HepG2 (cell line): ENCODE results near the gene OSBPL2. TPM values are rescaled to one million over a fixed set of nuclear protein-coding genes. Genes with fewer than 3 reads are reported as not detected.

Source experiments
- CBFB ChIP-seq: sonication (generic); formaldehyde crosslinking; IDR thresholded peaks from 2 replicates; pipeline ENCODE4 v1.4.0; 2020; ENCODE audit warnings: missing genetic modification reagents
- HIVEP1 ChIP-seq: sonication (generic); formaldehyde crosslinking; IDR thresholded peaks from 2 replicates; pipeline ENCODE4 v1.4.0; 2020; ENCODE audit warnings: mild to moderate bottlenecking, missing genetic modification reagents
- JARID2 ChIP-seq: sonication (generic); formaldehyde crosslinking; IDR thresholded peaks from 2 replicates; pipeline ENCODE4 v1.8.1; 2023; ENCODE audit warnings: missing genetic modification reagents, inconsistent platforms; ENCODE audit not compliant: insufficient replicate concordance
- KMT2B ChIP-seq: IDR thresholded peaks from 2 replicates; pipeline ENCODE4 v1.6.1; 2016; ENCODE audit warnings: missing genetic modification reagents, missing compliant biosample characterization
- MLXIP ChIP-seq: sonication (generic); formaldehyde crosslinking; IDR thresholded peaks from 2 replicates; pipeline ENCODE4 v1.9.0; 2021; ENCODE audit warnings: missing genetic modification reagents, borderline replicate concordance
- MZF1 ChIP-seq: sonication (generic); formaldehyde crosslinking; IDR thresholded peaks from 2 replicates; pipeline ENCODE4 v1.8.1; 2023; ENCODE audit warnings: mild to moderate bottlenecking, missing genetic modification reagents, borderline replicate concordance
- NR2F1 ChIP-seq, 2 experiments: fragments of 450-650 bp in 1 of 2; formaldehyde crosslinking in 1 of 2; IDR thresholded peaks; 2 replicates each; pipeline versions ENCODE4 v1.5.0 to v1.6.1; 2016 to 2020; ENCODE audit warnings: mild to moderate bottlenecking in 1 of 2, missing compliant biosample characterization in 1 of 2, missing genetic modification reagents in 1 of 2, moderate library complexity in 1 of 2
- NR2F6 ChIP-seq, 2 experiments: IDR thresholded peaks; 2 replicates each; pipeline ENCODE4 v1.6.1; 2016; ENCODE audit warnings: antibody characterized with exemption in 1 of 2, mild to moderate bottlenecking in 1 of 2
- PAF1 ChIP-seq: IDR thresholded peaks from 2 replicates; pipeline ENCODE4 v1.6.1; 2016; ENCODE audit warnings: missing genetic modification reagents, missing compliant biosample characterization
- RAD21 ChIP-seq: fragments of 450-650 bp; formaldehyde crosslinking; IDR thresholded peaks from 2 replicates; pipeline ENCODE4 v1.5.0; 2020; ENCODE audit warnings: mild to moderate bottlenecking
- RARA ChIP-seq: IDR thresholded peaks from 2 replicates; pipeline ENCODE4 v1.6.1; 2016; ENCODE audit warnings: missing genetic modification reagents, missing compliant biosample characterization
- TGIF2 ChIP-seq: IDR thresholded peaks from 2 replicates; pipeline ENCODE4 v1.6.1; 2016; ENCODE audit warnings: control low read depth, missing compliant biosample characterization
- THAP11 ChIP-seq: IDR thresholded peaks from 2 replicates; pipeline ENCODE4 v1.6.1; 2016; ENCODE audit warnings: missing biosample characterization, missing genetic modification reagents
- TIGD3 ChIP-seq: sonication (generic); formaldehyde crosslinking; IDR thresholded peaks from 2 replicates; pipeline ENCODE4 v1.5.1; 2020; ENCODE audit warnings: mild to moderate bottlenecking, missing genetic modification reagents, borderline replicate concordance
- ZFAT ChIP-seq: sonication (generic); formaldehyde crosslinking; conservative IDR thresholded peaks from 2 replicates; pipeline ENCODE4 v1.8.1; 2023; ENCODE audit warnings: missing genetic modification reagents, inconsistent platforms
- ZNF530 ChIP-seq: sonication (generic); formaldehyde crosslinking; IDR thresholded peaks from 2 replicates; pipeline ENCODE4 v1.5.0; 2020; ENCODE audit warnings: low read depth, mild to moderate bottlenecking, missing genetic modification reagents
- ZNF552 ChIP-seq: sonication (generic); formaldehyde crosslinking; IDR thresholded peaks from 2 replicates; pipeline ENCODE4 v1.9.0; 2022; ENCODE audit warnings: missing genetic modification reagents, mild to moderate bottlenecking, borderline replicate concordance
- ZNF607 ChIP-seq: sonication (generic); formaldehyde crosslinking; IDR thresholded peaks from 2 replicates; pipeline ENCODE4 v1.5.1; 2020; ENCODE audit warnings: missing genetic modification reagents, mild to moderate bottlenecking, borderline replicate concordance
- ZNF740 ChIP-seq: sonication (generic); formaldehyde crosslinking; IDR thresholded peaks from 2 replicates; pipeline ENCODE4 v1.4.0; 2020; ENCODE audit warnings: missing genetic modification reagents
- ZNF777 ChIP-seq: sonication (generic); formaldehyde crosslinking; IDR thresholded peaks from 2 replicates; pipeline ENCODE4 v1.4.0; 2020; ENCODE audit warnings: missing genetic modification reagents
- ZNF780A ChIP-seq: sonication (generic); formaldehyde crosslinking; IDR thresholded peaks from 2 replicates; pipeline ENCODE4 v1.8.0; 2022; ENCODE audit warnings: mild to moderate bottlenecking, missing genetic modification reagents, moderate library complexity
- polyA plus RNA-seq, 8 experiments: library from polyadenylated mRNA; depleted of rRNA in 3 of 8; stranded (reverse) in 7 of 8; unstranded in 1 of 8; fragments of >200 nt; fragmentation: Illumina TruSeq in 4 of 8; extraction: Trizol in 4 of 8; gene quantifications; 2 replicates each; pipeline versions ENCODE4 v1.2.1 to v1.2.3, GENCODE V29; 2011 to 2016; ENCODE audit warnings: low read depth in 4 of 8, missing spikeins in 1 of 8, mixed read lengths in 1 of 8; ENCODE audit not compliant: insufficient read depth in 1 of 8
- total RNA-seq, 5 experiments: library from RNA; depleted of rRNA; stranded (reverse); fragments of >200 nt; fragmentation: Illumina TruSeq; extraction: Trizol; gene quantifications; 2 replicates each; pipeline ENCODE4 v1.2.3, GENCODE V29; 2016; ENCODE audit warnings: low read depth in 1 of 5
- TF ChIP-seq, protein P1 (sequence below): sonication (generic); formaldehyde crosslinking; IDR thresholded peaks from 2 replicates; pipeline ENCODE4 v1.5.0; 2020; ENCODE audit warnings: missing genetic modification reagents, mild to moderate bottlenecking, borderline replicate concordance

Gene OSBPL2
- total and polyA plus RNA-seq, 2 of the 13 experiments (the other 11 are each of a cell fraction or from before 2014, with no cell fraction given): 18.5 to 37.4 TPM

DNA sequence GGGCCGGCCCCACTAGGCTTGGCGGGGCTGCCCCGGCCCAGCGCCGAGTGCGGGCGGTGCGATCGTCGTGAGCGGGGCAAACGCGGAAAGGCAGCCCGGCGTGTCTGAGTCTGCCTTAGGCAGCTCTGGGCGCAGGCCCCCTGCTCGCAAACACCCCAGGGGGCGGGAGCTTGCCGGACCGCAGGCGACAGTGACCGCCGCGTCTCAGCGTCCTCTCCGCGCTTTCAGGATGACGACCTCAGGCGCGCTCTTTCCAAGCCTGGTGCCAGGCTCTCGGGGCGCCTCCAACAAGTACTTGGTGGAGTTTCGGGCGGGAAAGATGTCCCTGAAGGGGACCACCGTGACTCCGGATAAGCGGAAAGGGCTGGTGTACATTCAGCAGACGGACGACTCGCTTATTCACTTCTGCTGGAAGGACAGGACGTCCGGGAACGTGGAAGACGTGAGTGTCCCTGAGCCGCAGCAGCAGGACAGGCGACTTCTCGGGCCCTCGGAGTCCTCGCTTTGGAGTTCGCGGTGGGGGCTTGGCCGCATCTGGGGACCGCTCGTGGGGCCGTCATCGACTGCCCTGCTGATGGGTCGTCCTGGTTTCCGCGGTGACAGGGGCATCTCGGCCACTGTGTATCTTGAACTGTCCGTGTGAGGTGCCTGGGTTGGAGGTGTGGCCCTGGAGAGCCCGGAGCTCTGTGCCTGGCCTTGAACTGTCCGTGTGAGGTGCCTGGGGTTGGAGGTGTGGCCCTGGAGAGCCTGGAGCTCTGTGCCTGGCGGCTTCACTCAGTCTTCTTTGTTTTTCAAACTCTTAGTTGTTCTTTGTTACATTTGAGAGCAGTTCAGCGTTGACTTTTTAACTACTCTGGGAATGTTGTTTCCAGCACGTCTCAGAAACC is 65.3 kb downstream of the OSBPL2 start (continued):
- TF ChIP-seq JARID2 (CRISPR knock-in tag): peak; percentile 53
- peak; percentile 54; the same call in 1 of the 2 replicates for TF ChIP-seq ZNF777
- TF ChIP-seq TIGD3 (CRISPR knock-in tag): peak; percentile 55; the same call in 1 of the 2 replicates
- 0 out of 2 replicates have a peak, but pooled peaks have one; percentile 74 for TF ChIP-seq ZFAT
- TF ChIP-seq MLXIP (CRISPR knock-in tag): peak; percentile 81; the same call in 1 of the 2 replicates
- TF ChIP-seq ZNF530 (CRISPR knock-in tag): 0 out of 2 replicates have a peak, but pooled peaks have one; percentile 72
- peak; percentile 68; the same call in 1 of the 2 replicates for TF ChIP-seq MZF1 (CRISPR knock-in tag)
- TF ChIP-seq HIVEP1 (CRISPR knock-in tag): peak; percentile 64
- TF ChIP-seq ZNF780A: no peak
- TF ChIP-seq, protein P1, sequence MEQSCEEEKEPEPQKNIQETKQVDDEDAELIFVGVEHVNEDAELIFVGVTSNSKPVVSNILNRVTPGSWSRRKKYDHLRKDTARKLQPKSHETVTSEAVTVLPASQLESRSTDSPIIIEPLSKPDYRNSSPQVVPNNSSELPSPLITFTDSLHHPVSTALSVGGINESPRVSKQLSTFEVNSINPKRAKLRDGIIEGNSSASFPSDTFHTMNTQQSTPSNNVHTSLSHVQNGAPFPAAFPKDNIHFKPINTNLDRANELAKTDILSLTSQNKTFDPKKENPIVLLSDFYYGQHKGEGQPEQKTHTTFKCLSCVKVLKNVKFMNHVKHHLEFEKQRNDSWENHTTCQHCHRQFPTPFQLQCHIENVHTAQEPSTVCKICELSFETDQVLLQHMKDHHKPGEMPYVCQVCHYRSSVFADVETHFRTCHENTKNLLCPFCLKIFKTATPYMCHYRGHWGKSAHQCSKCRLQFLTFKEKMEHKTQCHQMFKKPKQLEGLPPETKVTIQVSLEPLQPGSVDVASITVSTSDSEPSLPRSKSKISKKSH (CRISPR knock-in tag): 0 out of 2 replicates have a peak, but pooled peaks have one; percentile 38
- peak; percentile 53; the same call in 1 of the 2 replicates for TF ChIP-seq TGIF2
- no peak for TF ChIP-seq NR2F6 (IDR thresholded peaks at IDR 0.05)
- TF ChIP-seq NR2F6 (CRISPR knock-in tag; IDR thresholded peaks at IDR 0.05): peak; percentile 33; the same call in 1 of the 2 replicates
- TF ChIP-seq NR2F1 (CRISPR knock-in tag; IDR thresholded peaks at IDR 0.05): peak in 1 of 2 experiments; percentile 7; a peak in 1 of 4 replicates
- peak; percentile 10; the same call in 1 of the 2 replicates for TF ChIP-seq CBFB (CRISPR knock-in tag)
- no peak; the same call in 1 of the 2 replicates for TF ChIP-seq PAF1 (CRISPR knock-in tag)
- TF ChIP-seq RARA (CRISPR knock-in tag): peak; percentile 90
- 0 out of 2 replicates have a peak, but pooled peaks have one; percentile 13 for TF ChIP-seq RAD21 (CRISPR knock-in tag)
- peak; percentile 26; the same call in 1 of the 2 replicates for TF ChIP-seq ZNF552
- TF ChIP-seq KMT2B (CRISPR knock-in tag): no peak
- no peak for TF ChIP-seq THAP11 (CRISPR knock-in tag)
- 0 out of 2 replicates have a peak, but pooled peaks have one; percentile 49 for TF ChIP-seq ZNF607
- TF ChIP-seq ZNF740: peak; percentile 55; the same call in 1 of the 2 replicates
